CD14-positive monocyte (primary cell): ENCODE results near the gene ME3. TPM values are rescaled to one million over a fixed set of nuclear protein-coding genes. Genes with fewer than 3 reads are reported as not detected.

Experiments used
- DNase-seq, 3 donors: peaks; one replicate each; pipeline ENCODE4 v3.0.0-alpha.2; 2011 to 2022
- H2AFZ ChIP-seq: 2 replicates; pipeline ENCODE4 v1.6.0; 2012; ENCODE audit warnings: mild to moderate bottlenecking, low read depth, low read length, inconsistent platforms; ENCODE audit not compliant: insufficient read depth, poor library complexity, severe bottlenecking
- H3K27ac ChIP-seq, 2 donors: 1 replicate in 1 of 2; 2 replicates in 1 of 2; pipeline ENCODE4 v1.5.1; 2012 to 2013; ENCODE audit warnings: low read length in 2 of 2, control low read depth in 1 of 2, inconsistent platforms in 1 of 2, low read depth in 1 of 2, mild to moderate bottlenecking in 1 of 2
- H3K27me3 ChIP-seq, 2 donors: one replicate each; pipeline versions ENCODE4 v1.6.0 to v1.6.1; 2011 to 2013; ENCODE audit warnings: low read length in 2 of 2; ENCODE audit not compliant: control insufficient read depth in 2 of 2, insufficient read depth in 2 of 2
- H3K36me3 ChIP-seq, 2 donors: replicated peaks in 1 of 2; 1 replicate in 1 of 2; 2 replicates in 1 of 2; pipeline versions ENCODE4 v1.5.1 to v1.6.1; 2012 to 2013; ENCODE audit warnings: low read length in 2 of 2, control low read depth in 1 of 2, inconsistent platforms in 1 of 2, mild to moderate bottlenecking in 1 of 2; ENCODE audit not compliant: insufficient read depth in 2 of 2, control insufficient read depth in 1 of 2
- H3K4me1 ChIP-seq, 2 donors: 1 replicate in 1 of 2; 2 replicates in 1 of 2; pipeline versions ENCODE4 v1.5.1 to v1.6.1; 2012 to 2013; ENCODE audit warnings: low read length in 2 of 2, control low read depth in 1 of 2, inconsistent platforms in 1 of 2, mild to moderate bottlenecking in 1 of 2, moderate library complexity in 1 of 2; ENCODE audit not compliant: insufficient read depth in 2 of 2, control insufficient read depth in 1 of 2
- H3K4me2 ChIP-seq: replicated peaks from 2 replicates; pipeline ENCODE3; 2012; ENCODE audit warnings: low read length, moderate library complexity, mild to moderate bottlenecking; ENCODE audit not compliant: poor library complexity, severe bottlenecking; ENCODE audit errors: extremely low read depth
- H3K4me3 ChIP-seq, 3 experiments: fragments of 200-600 bp in 1 of 3; sonication (generic) in 1 of 3; replicated peaks in 1 of 3; 1 replicate in 2 of 3; 2 replicates in 1 of 3; pipeline ENCODE4 v1.5.1; 2011 to 2013; ENCODE audit warnings: low read length in 3 of 3, mild to moderate bottlenecking in 3 of 3, control low read depth in 2 of 3, low read depth in 2 of 3, inconsistent platforms in 1 of 3, moderate library complexity in 1 of 3
- H3K79me2 ChIP-seq: 2 replicates; pipeline ENCODE4 v1.6.0; 2012; ENCODE audit warnings: mild to moderate bottlenecking, control low read depth, inconsistent platforms, low read length, moderate library complexity; ENCODE audit not compliant: insufficient read depth
- H3K9ac ChIP-seq: 2 replicates; pipeline ENCODE4 v1.6.0; 2017; ENCODE audit warnings: low read length, mild to moderate bottlenecking; ENCODE audit not compliant: insufficient read depth, poor library complexity, severe bottlenecking
- H3K9me3 ChIP-seq, 2 donors: replicated peaks in 1 of 2; 1 replicate in 1 of 2; 2 replicates in 1 of 2; pipeline versions ENCODE4 v1.5.1 to v1.6.1; 2012 to 2013; ENCODE audit warnings: low read length in 2 of 2, control low read depth in 1 of 2; ENCODE audit not compliant: control insufficient read depth in 1 of 2, insufficient read depth in 1 of 2
- H4K20me1 ChIP-seq: 2 replicates; pipeline ENCODE4 v1.6.0; 2012; ENCODE audit warnings: mild to moderate bottlenecking, low read length, control low read depth, moderate library complexity; ENCODE audit not compliant: insufficient read depth
- H3K27ac Mint-ChIP-seq, 7 donors: one replicate each; pipeline ENCODE4 v1.8.0; 2020; ENCODE audit warnings: mild to moderate bottlenecking in 7 of 7, mixed read lengths in 7 of 7, moderate library complexity in 6 of 7, inconsistent platforms in 2 of 7
- H3K27me3 Mint-ChIP-seq, 3 donors: one replicate each; pipeline ENCODE4 v1.8.0; 2021 to 2022; ENCODE audit warnings: low read depth in 3 of 3, mild to moderate bottlenecking in 3 of 3, mixed read lengths in 3 of 3, moderate library complexity in 3 of 3, inconsistent platforms in 1 of 3
- H3K36me3 Mint-ChIP-seq, 2 donors: one replicate each; pipeline ENCODE4 v1.8.0; 2020; ENCODE audit warnings: mixed read lengths in 2 of 2, inconsistent platforms in 1 of 2, mild to moderate bottlenecking in 1 of 2
- H3K4me1 Mint-ChIP-seq: one replicate; pipeline ENCODE4 v1.8.0; 2020; ENCODE audit warnings: mild to moderate bottlenecking, mixed read lengths
- H3K4me3 Mint-ChIP-seq, 2 donors: one replicate each; pipeline ENCODE4 v1.8.0; 2020; ENCODE audit warnings: mild to moderate bottlenecking in 2 of 2, mixed read lengths in 2 of 2, moderate library complexity in 1 of 2
- H3K9me3 Mint-ChIP-seq, 7 donors: one replicate each; pipeline ENCODE4 v1.8.0; 2020 to 2022; ENCODE audit warnings: mixed read lengths in 7 of 7, mild to moderate bottlenecking in 6 of 7, moderate library complexity in 6 of 7, inconsistent platforms in 2 of 7
- WGBS: methylation state at CpG from one replicate; pipeline ENCODE4 v1.1.5; 2013; ENCODE audit warnings: missing lambda C conversion rate; ENCODE audit not compliant: insufficient coverage; 5-methylcytosine and 5-hydroxymethylcytosine counted together
- intact Hi-C, 2 donors: fragments of 100-400 bp; cut with micrococcal nuclease; formaldehyde crosslinking; loops; one replicate each; pipeline versions ENCODE4 v1.15.0 to v1.15.1; 2023
- polyA plus RNA-seq, 3 donors: library from polyadenylated mRNA; depleted of rRNA in 1 of 3; unstranded in 2 of 3; stranded (reverse) in 1 of 3; fragments of 300-500 nt in 2 of 3; fragments of >200 nt in 1 of 3; fragmentation: Illumina TruSeq in 2 of 3; gene quantifications; 1 replicate in 2 of 3; 2 replicates in 1 of 3; pipeline ENCODE4 v1.2.3, GENCODE V29; 2012 to 2021
- TF ChIP-seq, protein P1 (sequence below): fragments of 200-600 bp; IDR thresholded peaks from one replicate; pipeline ENCODE4 v1.8.0; 2022; ENCODE audit warnings: antibody characterized with exemption, mild to moderate bottlenecking

Gene ME3
- polyA plus RNA-seq, 3 donors = 0.31 to 3.0 (median 0.42) TPM

DNA sequence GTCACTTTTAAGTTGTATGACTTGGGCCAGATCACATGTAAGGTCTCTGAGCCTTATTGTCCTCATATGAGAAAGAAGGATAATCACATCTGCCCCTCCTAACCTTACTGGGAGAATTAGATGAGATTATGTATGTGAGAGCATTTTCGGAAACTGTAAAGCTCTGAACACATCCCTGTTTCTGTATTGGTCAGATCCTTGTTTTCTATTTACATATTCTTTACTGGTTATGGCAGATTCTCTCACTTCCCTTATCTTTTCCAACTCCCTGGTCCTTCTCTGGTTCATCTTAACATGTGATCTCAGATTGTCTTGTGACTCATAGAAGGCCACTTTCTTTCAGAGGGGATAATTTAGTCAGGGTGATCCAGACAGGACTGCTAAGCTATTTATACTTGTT is 255.9 kb downstream of the ME3 start:
- TF ChIP-seq, protein P1, sequence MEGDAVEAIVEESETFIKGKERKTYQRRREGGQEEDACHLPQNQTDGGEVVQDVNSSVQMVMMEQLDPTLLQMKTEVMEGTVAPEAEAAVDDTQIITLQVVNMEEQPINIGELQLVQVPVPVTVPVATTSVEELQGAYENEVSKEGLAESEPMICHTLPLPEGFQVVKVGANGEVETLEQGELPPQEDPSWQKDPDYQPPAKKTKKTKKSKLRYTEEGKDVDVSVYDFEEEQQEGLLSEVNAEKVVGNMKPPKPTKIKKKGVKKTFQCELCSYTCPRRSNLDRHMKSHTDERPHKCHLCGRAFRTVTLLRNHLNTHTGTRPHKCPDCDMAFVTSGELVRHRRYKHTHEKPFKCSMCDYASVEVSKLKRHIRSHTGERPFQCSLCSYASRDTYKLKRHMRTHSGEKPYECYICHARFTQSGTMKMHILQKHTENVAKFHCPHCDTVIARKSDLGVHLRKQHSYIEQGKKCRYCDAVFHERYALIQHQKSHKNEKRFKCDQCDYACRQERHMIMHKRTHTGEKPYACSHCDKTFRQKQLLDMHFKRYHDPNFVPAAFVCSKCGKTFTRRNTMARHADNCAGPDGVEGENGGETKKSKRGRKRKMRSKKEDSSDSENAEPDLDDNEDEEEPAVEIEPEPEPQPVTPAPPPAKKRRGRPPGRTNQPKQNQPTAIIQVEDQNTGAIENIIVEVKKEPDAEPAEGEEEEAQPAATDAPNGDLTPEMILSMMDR = no peak
- Mint-ChIP-seq H3K27ac (peak overlapping the region in 3 of 7 donors; percentile 9 to 78 (median 62)), H3K4me1 (peaks cover 10% of the 10 kb centered on the region), H3K9me3 (peaks cover 0 to 3% (median 0%) of the 10 kb centered on the region in 7 donors), H3K27me3 (peaks cover 0 to 4% (median 2%) of the 10 kb centered on the region in 3 donors), H3K36me3 (no peaks in the 10 kb centered on the region), H3K4me3 (no peak overlapping the region)
- no peak overlapping the region for H3K9ac ChIP-seq
- peaks cover 0 to 3% of the 10 kb centered on the region in 2 donors for H3K4me1 ChIP-seq
- H2AFZ ChIP-seq = no peak overlapping the region
- H3K4me2 ChIP-seq = no peak overlapping the region
- no peaks in the 10 kb centered on the region for H3K36me3 ChIP-seq
- H3K79me2 ChIP-seq = no peaks in the 10 kb centered on the region
- H3K4me3 ChIP-seq = no peak overlapping the region
- no peaks in the 10 kb centered on the region for H3K9me3 ChIP-seq
- intact Hi-C loops = no loop called here
- WGBS = no CpG with 5 or more reads among the region's 1 CpG
- no peaks in the 10 kb centered on the region for H3K27me3 ChIP-seq
- DNase-seq = peak; percentile 5 to 58 (median 13)
- H3K27ac ChIP-seq = no peak overlapping the region
- H4K20me1 ChIP-seq = no peaks in the 10 kb centered on the region

DNA sequence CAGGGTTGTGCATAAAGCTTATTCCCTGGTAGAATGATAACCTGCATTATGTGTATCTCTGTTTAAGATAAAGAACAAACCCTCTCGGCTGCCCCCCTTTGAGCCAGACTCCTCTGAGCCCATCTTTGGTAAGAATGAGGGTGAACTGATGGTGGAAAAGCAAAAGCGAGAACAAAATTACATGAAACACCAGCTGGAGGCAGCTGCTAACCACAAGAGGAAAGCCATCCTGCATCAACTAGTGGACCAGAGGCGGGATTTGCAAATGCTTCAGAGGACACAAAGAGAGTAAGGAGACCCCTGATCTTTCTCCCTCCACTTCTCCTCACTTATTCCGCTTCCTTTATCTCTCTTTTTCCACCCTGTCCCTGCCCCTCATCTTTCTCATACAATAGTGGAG is 257.4 kb downstream of the ME3 start:
- peaks cover 0 to 2% (median 2%) of the 10 kb centered on the region in 3 donors for H3K27me3 Mint-ChIP-seq
- peaks cover 0 to 3% of the 10 kb centered on the region in 2 donors for H3K4me1 ChIP-seq
- H3K27ac ChIP-seq = no peak overlapping the region
- H3K27me3 ChIP-seq = no peaks in the 10 kb centered on the region
- H3K4me2 ChIP-seq = no peak overlapping the region
- 60% methylated on average over 1 of the region's 4 CpGs for WGBS
- peaks cover 0 to 3% (median 0%) of the 10 kb centered on the region in 7 donors for H3K9me3 Mint-ChIP-seq
- no peaks in the 10 kb centered on the region for H4K20me1 ChIP-seq
- peaks cover 10% of the 10 kb centered on the region for H3K4me1 Mint-ChIP-seq
- no peaks in the 10 kb centered on the region for H3K79me2 ChIP-seq
- no peak overlapping the region for H2AFZ ChIP-seq
- no peak overlapping the region for H3K9ac ChIP-seq
- H3K4me3 ChIP-seq = no peak overlapping the region
- no peak for DNase-seq
- H3K4me3 Mint-ChIP-seq = no peak overlapping the region
- no peaks in the 10 kb centered on the region for H3K9me3 ChIP-seq
- intact Hi-C loops = no loop called here
- H3K27ac Mint-ChIP-seq = no peak overlapping the region
- H3K36me3 Mint-ChIP-seq = no peaks in the 10 kb centered on the region
- no peaks in the 10 kb centered on the region for H3K36me3 ChIP-seq
- TF ChIP-seq, protein P1 = no peak
